ENCODE measurements around the gene NISCH.

Gene NISCH

DNA sequence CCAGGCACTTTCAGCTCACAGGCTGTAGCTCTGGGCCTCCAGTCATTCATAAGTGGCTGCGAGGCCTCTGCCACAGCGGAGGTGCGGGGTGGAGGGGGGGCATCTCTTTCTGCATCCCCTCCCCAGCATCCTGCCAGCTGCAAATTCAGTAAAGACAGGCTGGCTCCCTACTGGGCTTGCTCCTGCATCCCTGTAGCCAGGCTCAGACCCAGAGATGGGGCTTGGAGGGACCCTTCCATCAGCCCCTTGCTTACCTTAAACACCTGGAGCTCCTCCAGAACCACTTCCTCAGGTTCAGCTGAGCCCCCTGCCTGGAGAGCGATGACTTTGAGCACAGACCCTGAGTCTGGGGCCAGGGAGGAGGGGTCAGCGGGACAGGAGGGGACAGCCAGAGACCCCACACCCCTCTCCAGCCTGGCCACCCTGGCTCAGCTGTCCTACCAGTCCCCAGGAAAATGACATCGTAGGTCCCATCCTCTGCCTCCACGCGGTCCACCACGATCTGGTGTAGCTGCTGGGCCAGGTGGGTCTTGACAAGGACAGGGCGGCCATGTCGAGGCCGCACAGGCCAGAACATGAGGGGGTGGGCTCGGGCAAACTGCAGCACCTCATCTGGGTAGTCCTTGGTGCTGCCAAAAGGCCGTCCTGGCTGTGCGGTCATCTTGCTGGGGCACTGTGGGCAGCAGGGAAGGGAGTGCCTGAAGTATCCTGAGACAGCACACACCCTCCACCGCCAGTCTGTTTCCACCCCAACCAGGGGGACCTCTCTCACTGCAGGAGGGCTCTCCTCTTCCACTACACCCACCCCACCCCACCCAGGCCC is 15.8 kb upstream of the NISCH start:
- no peaks in the 10 kb centered on the region for H3K27me3 ChIP-seq (ENCODE audit: insufficient read depth, poor library complexity, severe bottlenecking)
- no peak overlapping the region for H3K4me3 ChIP-seq (replicated peaks; ENCODE audit: insufficient read depth, low read length)
- no peak overlapping the region for H3K27ac ChIP-seq (replicated peaks)
- TF ChIP-seq GABPA (IDR thresholded peaks at IDR 0.05; ENCODE audit: low read depth) (no peak), POLR2AphosphoS5 (IDR thresholded peaks at IDR 0.05; ENCODE audit: low read depth) (no peak), SPI1 (IDR thresholded peaks at IDR 0.05; ENCODE audit: borderline replicate concordance, low read depth) (no peak)
- TF ChIP-seq, protein P1, sequence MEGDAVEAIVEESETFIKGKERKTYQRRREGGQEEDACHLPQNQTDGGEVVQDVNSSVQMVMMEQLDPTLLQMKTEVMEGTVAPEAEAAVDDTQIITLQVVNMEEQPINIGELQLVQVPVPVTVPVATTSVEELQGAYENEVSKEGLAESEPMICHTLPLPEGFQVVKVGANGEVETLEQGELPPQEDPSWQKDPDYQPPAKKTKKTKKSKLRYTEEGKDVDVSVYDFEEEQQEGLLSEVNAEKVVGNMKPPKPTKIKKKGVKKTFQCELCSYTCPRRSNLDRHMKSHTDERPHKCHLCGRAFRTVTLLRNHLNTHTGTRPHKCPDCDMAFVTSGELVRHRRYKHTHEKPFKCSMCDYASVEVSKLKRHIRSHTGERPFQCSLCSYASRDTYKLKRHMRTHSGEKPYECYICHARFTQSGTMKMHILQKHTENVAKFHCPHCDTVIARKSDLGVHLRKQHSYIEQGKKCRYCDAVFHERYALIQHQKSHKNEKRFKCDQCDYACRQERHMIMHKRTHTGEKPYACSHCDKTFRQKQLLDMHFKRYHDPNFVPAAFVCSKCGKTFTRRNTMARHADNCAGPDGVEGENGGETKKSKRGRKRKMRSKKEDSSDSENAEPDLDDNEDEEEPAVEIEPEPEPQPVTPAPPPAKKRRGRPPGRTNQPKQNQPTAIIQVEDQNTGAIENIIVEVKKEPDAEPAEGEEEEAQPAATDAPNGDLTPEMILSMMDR (IDR thresholded peaks at IDR 0.05; ENCODE audit: insufficient read depth, low read length): no peak
- TF ChIP-seq, protein P2, sequence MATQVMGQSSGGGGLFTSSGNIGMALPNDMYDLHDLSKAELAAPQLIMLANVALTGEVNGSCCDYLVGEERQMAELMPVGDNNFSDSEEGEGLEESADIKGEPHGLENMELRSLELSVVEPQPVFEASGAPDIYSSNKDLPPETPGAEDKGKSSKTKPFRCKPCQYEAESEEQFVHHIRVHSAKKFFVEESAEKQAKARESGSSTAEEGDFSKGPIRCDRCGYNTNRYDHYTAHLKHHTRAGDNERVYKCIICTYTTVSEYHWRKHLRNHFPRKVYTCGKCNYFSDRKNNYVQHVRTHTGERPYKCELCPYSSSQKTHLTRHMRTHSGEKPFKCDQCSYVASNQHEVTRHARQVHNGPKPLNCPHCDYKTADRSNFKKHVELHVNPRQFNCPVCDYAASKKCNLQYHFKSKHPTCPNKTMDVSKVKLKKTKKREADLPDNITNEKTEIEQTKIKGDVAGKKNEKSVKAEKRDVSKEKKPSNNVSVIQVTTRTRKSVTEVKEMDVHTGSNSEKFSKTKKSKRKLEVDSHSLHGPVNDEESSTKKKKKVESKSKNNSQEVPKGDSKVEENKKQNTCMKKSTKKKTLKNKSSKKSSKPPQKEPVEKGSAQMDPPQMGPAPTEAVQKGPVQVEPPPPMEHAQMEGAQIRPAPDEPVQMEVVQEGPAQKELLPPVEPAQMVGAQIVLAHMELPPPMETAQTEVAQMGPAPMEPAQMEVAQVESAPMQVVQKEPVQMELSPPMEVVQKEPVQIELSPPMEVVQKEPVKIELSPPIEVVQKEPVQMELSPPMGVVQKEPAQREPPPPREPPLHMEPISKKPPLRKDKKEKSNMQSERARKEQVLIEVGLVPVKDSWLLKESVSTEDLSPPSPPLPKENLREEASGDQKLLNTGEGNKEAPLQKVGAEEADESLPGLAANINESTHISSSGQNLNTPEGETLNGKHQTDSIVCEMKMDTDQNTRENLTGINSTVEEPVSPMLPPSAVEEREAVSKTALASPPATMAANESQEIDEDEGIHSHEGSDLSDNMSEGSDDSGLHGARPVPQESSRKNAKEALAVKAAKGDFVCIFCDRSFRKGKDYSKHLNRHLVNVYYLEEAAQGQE (IDR thresholded peaks at IDR 0.05; ENCODE audit: insufficient replicate concordance, low read depth): no peak
- DNase-seq (ENCODE audit: low read depth in 1 of 2, low spot score in 1 of 2): no peak

DNA sequence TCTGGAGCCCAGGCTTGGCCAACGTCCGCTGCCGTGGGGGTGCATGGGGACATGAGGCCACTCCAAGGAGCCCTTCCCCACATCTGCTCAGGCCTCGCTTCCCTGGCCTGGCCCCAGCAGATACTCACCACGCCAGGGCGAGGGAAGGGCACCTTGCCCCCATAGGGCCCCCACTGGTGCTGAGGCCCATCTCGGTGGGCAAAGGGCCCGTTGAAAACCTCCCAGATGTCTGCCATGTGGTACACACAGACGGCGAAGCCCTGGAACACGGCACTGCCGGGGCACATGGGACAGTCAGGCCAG is 15.2 kb upstream of the NISCH start:
- Histone ChIP-seq H3K4me3 (replicated peaks; ENCODE audit: insufficient read depth, low read length) (no peak overlapping the region), H3K27me3 (ENCODE audit: insufficient read depth, poor library complexity, severe bottlenecking) (no peaks in the 10 kb centered on the region), H3K27ac (replicated peaks) (no peak overlapping the region)
- TF ChIP-seq, protein P1 (IDR thresholded peaks at IDR 0.05; ENCODE audit: insufficient read depth, low read length): no peak
- TF ChIP-seq SPI1 (IDR thresholded peaks at IDR 0.05; ENCODE audit: borderline replicate concordance, low read depth) (no peak), GABPA (IDR thresholded peaks at IDR 0.05; ENCODE audit: low read depth) (no peak), POLR2AphosphoS5 (IDR thresholded peaks at IDR 0.05; ENCODE audit: low read depth) (no peak)
- TF ChIP-seq, protein P2 (IDR thresholded peaks at IDR 0.05; ENCODE audit: insufficient replicate concordance, low read depth): no peak
- no peak for DNase-seq (ENCODE audit: low read depth in 1 of 2, low spot score in 1 of 2)

DNA sequence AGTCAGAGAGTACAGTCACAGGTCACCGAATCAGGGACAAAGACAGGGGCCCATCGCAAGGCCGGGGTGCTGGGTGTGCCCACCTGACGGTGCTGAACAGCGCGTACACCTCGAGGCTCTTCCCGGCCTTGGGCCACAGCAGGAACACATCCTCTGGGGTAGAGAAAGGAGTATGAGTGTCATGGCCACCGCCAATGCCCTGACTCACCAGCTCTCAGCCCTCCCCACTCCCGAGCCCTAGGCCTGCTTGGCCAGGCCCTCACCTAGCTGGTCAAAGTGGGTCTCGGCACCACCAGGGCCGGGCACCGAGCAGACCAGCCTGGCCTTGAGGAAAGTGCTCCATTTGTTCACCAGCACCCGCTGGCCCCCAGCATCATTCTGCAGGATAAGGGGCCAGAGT is 14.7 kb upstream of the NISCH start:
- no peaks in the 10 kb centered on the region for H3K27me3 ChIP-seq (ENCODE audit: insufficient read depth, poor library complexity, severe bottlenecking)
- TF ChIP-seq, protein P2 (IDR thresholded peaks at IDR 0.05; ENCODE audit: insufficient replicate concordance, low read depth): no peak
- no peak for TF ChIP-seq GABPA (IDR thresholded peaks at IDR 0.05; ENCODE audit: low read depth)
- no peak for TF ChIP-seq SPI1 (IDR thresholded peaks at IDR 0.05; ENCODE audit: borderline replicate concordance, low read depth)
- TF ChIP-seq, protein P1 (IDR thresholded peaks at IDR 0.05; ENCODE audit: insufficient read depth, low read length): no peak
- TF ChIP-seq POLR2AphosphoS5 (IDR thresholded peaks at IDR 0.05; ENCODE audit: low read depth): no peak
- no peak overlapping the region for H3K27ac ChIP-seq (replicated peaks)
- no peak for DNase-seq (ENCODE audit: low read depth in 1 of 2, low spot score in 1 of 2)
- H3K4me3 ChIP-seq (replicated peaks; ENCODE audit: insufficient read depth, low read length): no peak overlapping the region

All from HL-60 (cell line).